Umbilical cord (tissue), 2 donors: ENCODE results near the gene TRHDE. TPM values are rescaled to one million over a fixed set of nuclear protein-coding genes. Genes with fewer than 3 reads are reported as not detected.

Source experiments
- DNase-seq: peaks from one replicate; pipeline ENCODE4 v3.0.0-alpha.2; 2015; ENCODE audit warnings: low spot score
- total RNA-seq: library from RNA; depleted of rRNA; stranded (reverse); fragments of >200 nt; gene quantifications from one replicate; pipeline ENCODE4 v1.2.3, GENCODE V29; 2014; ENCODE audit warnings: low replicate concordance; ENCODE audit not compliant: insufficient read depth

TRHDE gene
- total RNA-seq, 1 donor from 2014 or later: 94.6 TPM

GRCh38 chr12:72313806-72314205 lies 41.6 kb downstream of the TRHDE start:
- DNase-seq: peak; percentile 57

DNA sequence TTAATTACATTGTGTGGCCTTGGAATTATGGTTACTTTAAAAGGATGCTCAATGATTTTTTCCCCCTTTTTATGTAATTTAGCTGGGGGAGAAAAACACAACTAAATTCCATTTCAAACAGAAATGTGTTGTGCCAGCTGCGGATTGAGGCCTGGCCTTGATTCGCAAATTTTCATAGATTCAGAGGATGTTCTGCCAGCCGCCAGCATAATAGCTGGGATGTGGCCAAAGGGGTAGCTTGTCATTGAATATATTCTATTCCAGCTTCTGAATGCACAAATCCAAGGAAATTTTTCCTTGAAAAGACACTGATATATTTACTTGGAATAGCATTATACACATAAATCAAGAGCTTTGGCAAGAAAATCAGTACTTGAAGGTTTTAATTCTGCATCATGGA lies 43.7 kb downstream of the TRHDE start:
- DNase-seq: no peak

- no peak for DNase-seq
These were observed 46.2 kb downstream of the TRHDE start for GRCh38 chr12:72318341-72318740.

DNA sequence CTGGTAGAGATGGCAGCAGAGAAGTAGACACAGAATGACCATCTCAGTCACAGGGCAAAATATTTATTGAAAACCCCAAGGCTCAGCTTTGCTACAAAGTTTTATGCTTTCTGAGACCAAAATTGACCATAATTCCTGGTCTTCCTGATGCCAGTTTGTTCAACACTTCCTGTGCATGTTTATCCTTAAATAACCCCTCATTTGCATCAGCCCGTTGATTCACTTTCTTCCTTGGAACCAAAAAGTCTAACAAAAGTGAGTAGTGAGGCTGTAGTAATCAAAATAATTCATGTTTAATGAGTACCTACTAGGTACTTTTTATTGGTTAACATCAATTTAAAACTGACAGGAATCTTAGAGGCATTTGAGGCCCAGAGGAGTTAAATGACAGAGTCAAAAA lies 51.7 kb downstream of the TRHDE start:
- no peak for DNase-seq

- DNase-seq: peak; percentile 45
These were observed 58.1 kb downstream of the TRHDE start for GRCh38 chr12:72330301-72330700.

- DNase-seq: no peak
These were observed 58.6 kb downstream of the TRHDE start for GRCh38 chr12:72330784-72331183.

GRCh38 chr12:72337382-72337781 lies 65.2 kb downstream of the TRHDE start:
- DNase-seq: no peak

DNA sequence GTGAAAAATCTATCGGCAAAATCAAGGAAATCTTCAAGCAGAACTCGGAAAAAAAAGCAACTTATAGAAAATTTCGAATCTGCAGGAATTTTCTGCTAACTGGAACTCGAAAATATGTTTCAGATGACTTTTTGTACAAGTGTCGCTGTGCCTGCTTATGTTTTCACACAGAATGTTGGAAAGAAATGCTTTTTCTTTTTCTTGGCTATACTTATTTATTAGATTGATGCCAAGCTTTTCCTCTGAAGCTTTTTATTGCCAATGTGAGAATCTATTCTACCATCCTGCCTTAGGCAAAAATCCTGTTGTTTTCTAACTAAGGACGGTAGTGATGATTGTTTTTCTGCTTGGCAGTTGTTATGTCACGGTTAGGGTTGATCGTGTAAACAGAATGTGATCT lies 65.8 kb downstream of the TRHDE start:
- no peak for DNase-seq

- no peak for DNase-seq
These were observed 66.3 kb downstream of the TRHDE start for GRCh38 chr12:72338437-72338836.

GRCh38 chr12:72346363-72346944 lies 74.3 kb downstream of the TRHDE start:
- peak; percentile 81 for DNase-seq

DNA sequence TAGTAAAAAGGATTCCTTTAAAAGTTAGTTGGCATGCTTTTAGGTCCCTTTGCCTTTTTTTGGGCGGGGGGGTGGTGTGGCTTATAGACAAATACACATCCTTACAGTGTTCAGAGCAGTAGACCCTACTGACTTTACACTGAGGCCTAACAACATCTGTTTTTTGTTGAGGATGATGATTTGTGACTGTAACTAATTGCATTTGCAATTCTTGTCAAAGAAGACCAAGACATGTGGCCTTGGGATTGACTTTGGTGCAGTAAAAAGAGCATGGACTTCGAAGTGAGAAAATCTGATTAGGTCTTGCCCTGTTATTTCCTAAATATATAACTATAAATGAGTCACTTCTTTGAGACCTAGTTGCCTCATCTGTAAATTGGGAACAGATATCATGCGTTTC lies 77.3 kb downstream of the TRHDE start:
- no peak for DNase-seq

DNA sequence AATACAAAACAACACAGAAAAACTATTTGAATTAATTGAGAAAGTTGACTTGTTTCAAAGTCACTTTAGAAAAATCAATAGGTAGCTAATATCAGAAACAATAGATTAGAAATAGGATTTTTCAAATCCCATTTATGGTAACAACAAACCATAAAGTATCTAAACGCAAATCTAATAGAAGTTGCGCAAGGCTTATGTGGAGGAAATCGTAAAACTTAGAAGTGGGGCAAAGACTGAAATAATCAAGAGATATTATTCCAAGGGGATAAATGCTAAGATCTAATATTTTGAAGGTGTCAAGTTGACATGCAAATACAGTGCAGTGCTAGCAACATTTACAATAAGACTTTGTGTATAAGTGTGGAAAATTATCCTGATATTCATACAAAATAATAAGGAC lies 87.2 kb downstream of the TRHDE start:
- no peak for DNase-seq

GRCh38 chr12:72365151-72365550 lies 93.0 kb downstream of the TRHDE start:
- DNase-seq: peak; percentile 7

DNA sequence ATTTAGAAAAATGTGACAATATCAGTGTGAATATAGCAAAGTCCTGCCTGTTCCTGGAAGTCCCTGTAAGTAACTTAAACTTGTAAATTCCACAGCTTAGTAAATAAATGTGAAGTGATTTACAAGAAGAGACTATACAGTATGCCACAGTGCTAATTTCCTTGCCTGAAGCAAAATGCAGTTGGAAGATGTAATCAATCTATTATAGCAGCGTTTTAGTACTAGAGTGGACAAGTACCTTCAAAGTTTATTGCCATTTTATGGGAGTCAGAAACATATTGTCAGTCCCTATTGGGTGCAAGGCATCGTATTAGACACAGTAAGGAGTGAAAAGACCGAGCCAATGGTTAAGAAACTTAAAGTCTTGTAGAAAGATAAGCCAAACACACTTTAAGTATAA lies 94.1 kb downstream of the TRHDE start:
- no peak for DNase-seq

DNA sequence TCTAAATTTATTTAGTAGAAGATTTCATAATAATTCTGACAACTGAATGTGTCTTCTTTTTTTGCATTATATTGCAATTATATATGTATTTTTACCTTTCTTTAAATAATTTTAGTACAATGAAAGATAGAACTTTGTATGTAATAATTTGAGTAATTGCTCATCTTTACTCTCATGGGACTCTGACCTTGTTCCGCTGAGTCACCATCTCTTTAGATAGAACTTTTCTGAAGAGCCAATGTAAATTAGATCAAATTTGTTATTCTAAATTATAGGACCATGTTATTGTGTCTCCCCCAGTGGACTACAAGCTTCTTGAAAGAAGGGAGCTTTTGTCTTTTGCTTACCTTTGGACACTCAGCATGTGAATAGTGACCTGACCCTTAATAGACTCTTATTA lies 96.1 kb downstream of the TRHDE start:
- no peak for DNase-seq

GRCh38 chr12:72368719-72369422 lies 96.7 kb downstream of the TRHDE start:
- no peak for DNase-seq

GRCh38 chr12:72369423-72369959 lies 97.3 kb downstream of the TRHDE start:
- DNase-seq: no peak

GRCh38 chr12:72380441-72380840 lies 108.3 kb downstream of the TRHDE start:
- no peak for DNase-seq

- DNase-seq: no peak
These were observed 116.2 kb downstream of the TRHDE start for GRCh38 chr12:72388322-72388721.

DNA sequence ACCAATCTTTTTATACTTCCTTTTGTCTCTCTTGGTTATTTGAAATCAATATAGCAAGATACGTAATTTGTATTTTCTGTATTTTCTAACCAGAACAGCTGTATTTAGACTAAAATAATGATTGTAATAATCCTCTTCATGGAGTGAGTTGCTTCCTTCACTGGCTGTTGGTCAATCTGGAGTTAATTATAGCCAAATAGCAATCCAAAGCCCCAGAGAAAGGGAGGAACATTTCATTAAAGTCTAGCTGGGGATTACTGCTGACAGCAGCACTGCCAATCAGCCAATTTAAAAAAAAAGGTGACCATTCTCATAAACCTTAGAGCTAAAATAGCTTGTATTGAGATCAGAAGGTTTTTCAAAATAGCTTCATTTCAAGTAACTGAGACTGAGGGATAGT lies 118.0 kb downstream of the TRHDE start:
- no peak for DNase-seq

DNA sequence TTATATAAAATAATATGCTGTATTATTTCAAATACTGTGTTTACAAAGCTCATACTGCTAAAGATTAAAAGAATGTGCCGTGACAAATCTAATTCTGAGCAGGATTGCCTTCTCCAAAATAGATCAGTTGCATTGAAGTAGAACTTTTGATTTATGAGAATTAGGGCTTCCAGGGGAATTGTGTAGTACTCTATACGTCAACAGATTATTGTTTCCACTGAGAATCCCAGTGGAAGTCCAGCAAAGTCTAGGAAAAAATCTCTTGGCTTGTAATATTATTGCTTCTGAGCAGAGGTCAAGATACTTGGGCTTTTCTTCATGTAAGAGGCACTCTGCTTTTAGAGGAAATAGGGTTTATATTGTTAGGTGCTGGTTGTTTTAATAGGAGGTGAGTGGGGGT lies 133.9 kb downstream of the TRHDE start:
- DNase-seq: peak; percentile 78

DNA sequence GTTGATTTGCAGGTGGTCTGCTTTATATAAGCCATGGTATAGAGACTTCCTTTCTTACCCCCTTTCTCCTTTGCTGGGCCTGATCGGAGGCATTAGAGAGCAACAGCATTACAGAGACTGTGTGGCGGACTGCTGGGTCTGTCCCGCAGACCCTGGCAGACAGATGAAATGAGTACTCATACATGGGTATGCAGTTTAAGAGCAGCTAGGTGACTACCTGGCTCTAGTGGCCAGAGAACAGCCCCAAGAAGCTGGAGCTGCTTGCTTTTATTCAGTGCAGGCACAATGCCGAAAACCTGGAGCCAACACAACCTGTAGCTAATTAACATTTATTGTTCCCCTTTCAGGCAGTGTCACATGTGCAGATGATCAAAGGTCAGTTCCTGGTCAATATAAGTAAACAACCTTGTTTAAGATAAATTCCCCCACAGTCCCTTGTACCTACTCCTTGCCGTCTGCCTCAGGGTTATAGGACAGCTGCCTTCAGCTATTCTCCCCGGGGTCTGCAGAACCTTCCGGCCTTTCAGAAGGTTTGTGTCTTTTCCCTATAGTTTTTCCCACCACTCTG lies 160.0 kb downstream of the TRHDE start:
- no peak for DNase-seq

- DNase-seq: no peak
These were observed 161.1 kb downstream of the TRHDE start for GRCh38 chr12:72433298-72433697.
